Type B pancreatic cell (in vitro differentiated cells): Measurements from ENCODE around the gene TBRG4. TPM values are rescaled to one million over a fixed set of nuclear protein-coding genes. Genes with fewer than 3 reads are reported as not detected.

ENCODE experiments used
- DNase-seq: peaks from one replicate; pipeline ENCODE4 v3.0.0; 2021; ENCODE audit warnings: mixed read lengths; ENCODE audit not compliant: unreplicated experiment; ENCODE audit errors: extremely low spot score
- H3K27ac Mint-ChIP-seq: 2 replicates; pipeline ENCODE4 v1.8.0; 2021; ENCODE audit warnings: mild to moderate bottlenecking, mixed read lengths
- H3K27me3 Mint-ChIP-seq: 2 replicates; pipeline ENCODE4 v1.8.0; 2021; ENCODE audit warnings: mixed read lengths
- H3K36me3 Mint-ChIP-seq: 2 replicates; pipeline ENCODE4 v1.8.0; 2021; ENCODE audit warnings: mixed read lengths
- H3K4me1 Mint-ChIP-seq: one replicate; pipeline ENCODE4 v1.8.0; 2021; ENCODE audit warnings: mixed read lengths; ENCODE audit not compliant: unreplicated experiment
- H3K4me3 Mint-ChIP-seq: 2 replicates; pipeline ENCODE4 v1.8.0; 2021; ENCODE audit warnings: mild to moderate bottlenecking, mixed read lengths
- H3K9me3 Mint-ChIP-seq: 2 replicates; pipeline ENCODE4 v1.8.0; 2021; ENCODE audit warnings: mixed read lengths
- total RNA-seq: library from RNA; stranded (reverse); gene quantifications from 2 replicates; pipeline ENCODE4 v1.2.1, GENCODE V29; 2021; ENCODE audit warnings: low replicate concordance
- TF ChIP-seq, protein P1 (sequence below): fragments of 200-600 bp; sonication (generic); conservative IDR thresholded peaks from 2 replicates; pipeline ENCODE4 v1.5.0; 2021; ENCODE audit warnings: antibody characterized with exemption, mild to moderate bottlenecking

The TBRG4 gene
- total RNA-seq, 1 donor from 2014 or later, result 88.2 TPM

DNA sequence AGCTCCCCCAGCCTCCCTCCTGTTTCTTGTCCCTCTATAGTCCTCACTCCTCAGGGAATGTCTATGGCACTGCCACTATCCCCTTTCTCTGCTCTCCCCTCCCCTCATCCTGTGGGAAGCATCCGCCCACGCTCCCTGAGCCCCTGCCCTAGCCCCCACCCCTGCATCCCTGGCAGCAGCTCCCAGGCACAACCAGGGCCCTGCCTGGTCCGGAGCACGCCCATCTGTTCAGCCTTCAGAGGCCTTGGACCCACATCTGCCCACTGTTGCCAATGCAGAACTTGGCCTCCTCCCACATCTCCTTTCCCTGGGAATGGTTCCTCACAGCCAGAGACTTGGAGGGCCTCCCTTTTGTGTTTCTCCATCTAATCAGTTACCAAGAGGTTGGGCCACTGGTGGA lies 20.4 kb upstream of the TBRG4 start:
- no peak for DNase-seq
- TF ChIP-seq, protein P1, sequence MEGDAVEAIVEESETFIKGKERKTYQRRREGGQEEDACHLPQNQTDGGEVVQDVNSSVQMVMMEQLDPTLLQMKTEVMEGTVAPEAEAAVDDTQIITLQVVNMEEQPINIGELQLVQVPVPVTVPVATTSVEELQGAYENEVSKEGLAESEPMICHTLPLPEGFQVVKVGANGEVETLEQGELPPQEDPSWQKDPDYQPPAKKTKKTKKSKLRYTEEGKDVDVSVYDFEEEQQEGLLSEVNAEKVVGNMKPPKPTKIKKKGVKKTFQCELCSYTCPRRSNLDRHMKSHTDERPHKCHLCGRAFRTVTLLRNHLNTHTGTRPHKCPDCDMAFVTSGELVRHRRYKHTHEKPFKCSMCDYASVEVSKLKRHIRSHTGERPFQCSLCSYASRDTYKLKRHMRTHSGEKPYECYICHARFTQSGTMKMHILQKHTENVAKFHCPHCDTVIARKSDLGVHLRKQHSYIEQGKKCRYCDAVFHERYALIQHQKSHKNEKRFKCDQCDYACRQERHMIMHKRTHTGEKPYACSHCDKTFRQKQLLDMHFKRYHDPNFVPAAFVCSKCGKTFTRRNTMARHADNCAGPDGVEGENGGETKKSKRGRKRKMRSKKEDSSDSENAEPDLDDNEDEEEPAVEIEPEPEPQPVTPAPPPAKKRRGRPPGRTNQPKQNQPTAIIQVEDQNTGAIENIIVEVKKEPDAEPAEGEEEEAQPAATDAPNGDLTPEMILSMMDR, result no peak
- Mint-ChIP-seq H3K9me3 (no peaks in the 10 kb centered on the region), H3K36me3 (no peaks in the 10 kb centered on the region), H3K4me1 (peaks cover 5% of the 10 kb centered on the region), H3K27me3 (no peaks in the 10 kb centered on the region), H3K4me3 (no peak overlapping the region), H3K27ac (no peak overlapping the region)

DNA sequence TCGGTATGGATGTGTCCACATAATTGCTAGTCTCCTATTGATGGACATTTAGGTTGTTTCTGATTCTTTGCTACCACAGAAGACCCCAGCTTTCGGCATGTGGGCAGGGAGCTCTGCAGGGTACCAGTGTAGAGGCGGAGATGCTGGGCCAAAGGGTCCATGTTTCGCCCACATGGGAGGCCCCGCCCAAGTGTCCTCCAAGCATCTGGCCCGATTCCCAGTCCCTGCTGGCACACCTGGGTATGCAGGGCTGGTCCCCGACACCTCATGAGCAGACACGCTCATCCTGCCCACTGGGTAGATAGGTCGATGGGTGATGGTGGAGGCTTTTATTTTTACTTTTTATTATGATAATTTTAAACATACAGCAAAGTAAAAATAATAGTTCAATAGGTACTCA lies 19.4 kb upstream of the TBRG4 start:
- no peaks in the 10 kb centered on the region for H3K9me3 Mint-ChIP-seq

DNA sequence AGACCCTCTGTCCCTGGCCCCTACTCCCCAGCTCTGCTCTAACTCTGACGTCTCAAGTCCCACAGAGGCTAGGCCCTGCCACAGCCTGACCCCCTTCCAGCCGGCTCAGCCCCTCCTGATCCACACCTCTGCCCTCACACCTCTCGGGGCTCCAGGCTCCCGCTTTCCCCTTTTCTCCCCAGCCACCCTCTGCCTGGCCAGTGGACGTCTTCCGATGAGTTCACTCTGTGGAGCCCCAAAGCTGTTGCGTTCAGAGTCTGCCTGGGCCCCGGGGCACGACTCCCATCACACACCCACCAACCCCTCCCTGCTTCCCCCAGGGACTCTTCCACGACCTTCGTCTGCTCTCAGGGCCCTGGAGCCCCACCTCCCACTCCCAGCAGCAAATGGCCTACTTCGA lies 18.4 kb upstream of the TBRG4 start:
- no peak overlapping the region for H3K4me3 Mint-ChIP-seq
- DNase-seq, result no peak
- H3K36me3 Mint-ChIP-seq, result no peaks in the 10 kb centered on the region
- no peaks in the 10 kb centered on the region for H3K9me3 Mint-ChIP-seq
- H3K4me1 Mint-ChIP-seq, result no peaks in the 10 kb centered on the region
- H3K27me3 Mint-ChIP-seq, result no peaks in the 10 kb centered on the region
- no peak overlapping the region for H3K27ac Mint-ChIP-seq
- TF ChIP-seq, protein P1, result no peak

More for the DNA sequence above, 19.4 kb upstream of the TBRG4 start:
- no peak overlapping the region for H3K4me3 Mint-ChIP-seq
- H3K36me3 Mint-ChIP-seq, result no peaks in the 10 kb centered on the region
- DNase-seq, result no peak
- no peaks in the 10 kb centered on the region for H3K27me3 Mint-ChIP-seq
- TF ChIP-seq, protein P1, result no peak
- no peak overlapping the region for H3K27ac Mint-ChIP-seq
- H3K4me1 Mint-ChIP-seq, result peaks cover under 1% of the 10 kb centered on the region

DNA sequence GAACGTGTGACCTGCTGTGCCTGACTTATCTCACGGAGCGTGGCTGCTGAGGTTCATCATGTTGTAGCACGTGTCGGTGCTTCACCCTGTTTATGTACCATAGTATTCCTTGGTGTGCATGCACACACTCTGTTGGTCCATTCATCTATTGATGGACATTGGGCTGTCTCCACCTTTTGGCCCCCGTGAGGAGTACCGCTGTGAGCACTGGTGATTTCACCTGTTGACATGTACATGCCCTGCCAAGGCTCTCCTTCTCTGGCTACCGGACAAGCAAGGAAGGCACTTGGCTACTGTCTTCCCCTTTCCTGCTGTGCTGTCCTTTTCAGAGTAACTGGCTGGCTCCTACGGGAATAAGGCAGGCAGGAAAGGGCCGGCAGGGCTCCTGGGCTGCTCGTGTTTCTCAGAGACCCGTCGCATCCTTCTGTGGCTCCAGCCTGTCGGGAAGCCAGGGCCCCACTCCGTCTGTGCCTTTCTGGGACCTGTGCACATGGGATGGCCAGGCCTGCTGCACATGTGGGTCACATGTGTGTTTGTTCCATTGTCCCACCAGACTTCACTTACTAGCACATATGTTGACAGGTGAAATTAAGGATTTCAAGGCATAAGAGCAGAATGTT lies 17.8 kb upstream of the TBRG4 start:
- no peak for DNase-seq
- Mint-ChIP-seq H3K4me3 (no peak overlapping the region), H3K9me3 (no peaks in the 10 kb centered on the region), H3K27me3 (no peaks in the 10 kb centered on the region), H3K36me3 (no peaks in the 10 kb centered on the region), H3K4me1 (no peaks in the 10 kb centered on the region), H3K27ac (no peak overlapping the region)
- TF ChIP-seq, protein P1, result no peak

DNA sequence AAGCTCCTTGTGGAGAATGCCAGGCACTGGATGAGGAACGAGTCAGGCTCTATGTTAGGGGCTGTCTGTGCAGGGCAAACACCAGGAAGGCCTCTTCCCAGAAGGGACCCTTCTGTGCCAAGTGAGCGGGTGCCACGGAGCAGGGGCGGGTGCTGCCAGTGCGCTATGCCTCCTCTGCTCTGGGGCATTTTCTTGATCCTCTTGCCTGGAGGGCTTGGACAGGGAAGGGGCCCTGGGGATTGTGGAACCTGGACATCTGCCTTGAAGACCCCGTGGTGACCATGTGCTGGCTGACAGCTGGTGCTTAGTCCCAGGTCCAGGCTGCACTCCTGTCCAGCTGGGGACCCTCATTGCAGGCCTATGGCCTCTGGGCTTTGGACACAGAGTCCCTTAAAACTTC lies 15.4 kb upstream of the TBRG4 start:
- Mint-ChIP-seq H3K4me1 (no peaks in the 10 kb centered on the region), H3K4me3 (no peak overlapping the region), H3K27ac (no peak overlapping the region), H3K27me3 (no peaks in the 10 kb centered on the region), H3K9me3 (no peaks in the 10 kb centered on the region), H3K36me3 (no peaks in the 10 kb centered on the region)
- TF ChIP-seq, protein P1, result no peak
- no peak for DNase-seq

DNA sequence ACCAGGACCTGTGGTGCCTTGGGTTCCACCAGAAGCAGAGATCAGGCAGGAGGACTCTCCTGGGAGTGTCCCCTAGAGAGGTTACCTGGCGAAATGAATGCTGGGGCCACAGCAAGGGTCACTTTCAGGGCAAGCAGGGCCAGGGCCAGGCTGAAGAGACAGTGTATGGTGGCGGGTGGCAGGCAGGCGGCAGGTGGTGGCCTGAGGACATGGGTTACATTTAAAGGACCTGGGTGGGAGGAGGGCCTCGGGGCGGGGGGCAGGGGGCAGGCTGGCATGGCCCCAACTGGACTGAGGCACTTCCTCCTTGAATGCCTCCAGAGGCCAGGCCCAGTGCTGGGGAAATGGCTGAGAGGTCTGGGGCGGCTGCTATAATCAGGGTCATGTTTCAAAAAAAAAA lies 14.7 kb upstream of the TBRG4 start:
- H3K27ac Mint-ChIP-seq, result no peak overlapping the region
- DNase-seq, result no peak
- TF ChIP-seq, protein P1, result no peak
- no peak overlapping the region for H3K4me3 Mint-ChIP-seq
- no peaks in the 10 kb centered on the region for H3K27me3 Mint-ChIP-seq
- no peaks in the 10 kb centered on the region for H3K4me1 Mint-ChIP-seq
- H3K9me3 Mint-ChIP-seq, result no peaks in the 10 kb centered on the region
- H3K36me3 Mint-ChIP-seq, result no peaks in the 10 kb centered on the region
